Measurements from ENCODE around the gene LAMP5. TPM values are rescaled to one million over a fixed set of nuclear protein-coding genes. Genes with fewer than 3 reads are reported as not detected.

Gene LAMP5
- total and polyA plus RNA-seq, 2 of the 13 experiments (the other 11 are each of a cell fraction or from before 2014, with no cell fraction given): not detected

DNA sequence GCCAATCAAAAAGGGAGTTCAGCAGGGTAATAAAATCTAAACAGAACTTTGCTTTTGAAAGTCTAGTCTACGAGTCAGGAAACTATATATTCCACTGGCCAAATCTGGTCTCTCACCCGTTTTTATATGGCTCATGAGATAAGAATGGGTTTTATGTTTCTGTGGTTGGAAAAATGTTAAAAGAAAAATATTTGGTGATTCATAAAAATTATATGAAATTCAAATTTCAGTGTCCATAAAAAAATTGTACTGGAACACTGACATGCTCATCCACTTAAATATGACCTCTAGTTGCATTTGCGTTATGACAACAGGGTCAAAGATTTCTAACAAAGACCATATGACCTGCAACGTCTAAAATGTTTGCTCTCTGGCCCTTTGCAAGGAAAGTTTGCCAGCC is 22.3 kb upstream of the LAMP5 start (continued):
- TF ChIP-seq ZNF598 (CRISPR knock-in tag; IDR thresholded peaks at IDR 0.05; ENCODE audit: borderline replicate concordance): no peak

- Histone ChIP-seq H3K9ac (ENCODE audit: insufficient read depth, low read depth, low read length) (no peak overlapping the region), H2AFZ (ENCODE audit: low read length) (no peak overlapping the region), H3K27me3 (ENCODE audit: control insufficient read depth in 1 of 2, insufficient read depth in 2 of 2, low read length in 2 of 2) (0 out of 5 replicates have a peak, but pooled peaks cover 0 to 5% of the 10 kb centered on the region in 2 experiments), H3K4me1 (ENCODE audit: insufficient read depth, low read length) (no peaks in the 10 kb centered on the region), H3K4me3 (replicated peaks in 1 of 3; ENCODE audit: insufficient read depth in 1 of 3, low read depth in 2 of 3, low read length in 3 of 3) (no peak overlapping the region), H3K79me2 (ENCODE audit: insufficient read depth, low read length) (no peaks in the 10 kb centered on the region), H3K27ac (ENCODE audit: extremely low read length, insufficient read depth, low read length) (no peak overlapping the region), H4K20me1 (ENCODE audit: insufficient read depth, low read length) (no peaks in the 10 kb centered on the region), H3K4me2 (ENCODE audit: low read depth, low read length) (no peak overlapping the region), H3K36me3 (replicated peaks in 1 of 2; ENCODE audit: control insufficient read depth in 1 of 2, insufficient read depth in 2 of 2, low read length in 2 of 2) (no peaks in the 10 kb centered on the region), H3K9me3 (ENCODE audit: low read length) (no peaks in the 10 kb centered on the region)
- TF ChIP-seq ATAD3A (CRISPR knock-in tag; IDR thresholded peaks at IDR 0.05) (no peak), ZBTB7B (CRISPR knock-in tag; IDR thresholded peaks at IDR 0.05) (no peak), ZNF382 (CRISPR knock-in tag; IDR thresholded peaks at IDR 0.05; ENCODE audit: borderline replicate concordance) (no peak), POLR2AphosphoS2 (IDR thresholded peaks at IDR 0.05; ENCODE audit: low read depth, low read length) (no peak), ZC3H13 (CRISPR knock-in tag; IDR thresholded peaks at IDR 0.05) (no peak), ARID2 (CRISPR knock-in tag; IDR thresholded peaks at IDR 0.05; ENCODE audit: borderline replicate concordance) (no peak), SIX1 (CRISPR knock-in tag; IDR thresholded peaks at IDR 0.05; ENCODE audit: borderline replicate concordance) (no peak), ZBTB10 (CRISPR knock-in tag; IDR thresholded peaks at IDR 0.05; ENCODE audit: borderline replicate concordance) (no peak)
- in situ Hi-C loops (cut with HindIII; ENCODE audit: extremely low pct_ligation_motif_present, low pct_unique_long_range_greater_than_20kb): no loop called here
- ATAC-seq (no peak), DNase-seq (ENCODE audit: low spot score) (no peak), FAIRE-seq (no peak)
- CTCF ChIA-PET (ENCODE audit: low intra/inter-chr PET ratio, low total read pairs): no interaction called here
- intact Hi-C loops (cut with micrococcal nuclease; ENCODE audit: unreplicated experiment): no loop called here
- WGBS (ENCODE audit: low lambda C conversion rate): 21% methylated on average over 2 of the region's 2 CpGs
- POLR2A ChIA-PET: no interaction called here
- BruUV-seq (replicated peaks): no TSS peak
Measured at GRCh38 chr20:9493803-9494202, 20.6 kb upstream of the LAMP5 start.
